OCI-LY3 (cell line): ENCODE results near the gene RPL15.
"Not testable (repeated sequence)": the region's sequence is repeated elsewhere in the genome, so short reads cannot be mapped to it uniquely, and the experiment has no call there.

ENCODE experiments used
- H2AFZ ChIP-seq: fragments of 200-600, 300-600 bp; shearing (Covaris generic); 2 replicates; pipeline ENCODE4 v1.6.0; 2014; ENCODE audit warnings: antibody characterized with exemption, low read depth, low read length
- H3K27ac ChIP-seq: fragments of 200-600, 300-600 bp; sonication (generic); 2 replicates; pipeline ENCODE4 v1.5.1; 2014; ENCODE audit warnings: mild to moderate bottlenecking, low read length, moderate library complexity, mixed read lengths
- H3K27me3 ChIP-seq: fragments of 200-600, 300-600 bp; sonication (generic); 2 replicates; pipeline ENCODE4 v1.6.1; 2014; ENCODE audit warnings: low read depth, low read length, mixed read lengths
- H3K36me3 ChIP-seq: fragments of 200-600, 300-600 bp; sonication (generic); replicated peaks from 2 replicates; pipeline ENCODE3; 2014; ENCODE audit warnings: low read depth, low read length, mixed read lengths
- H3K4me1 ChIP-seq: fragments of 300-600, 200-600 bp; sonication (generic); 2 replicates; pipeline ENCODE4 v1.6.1; 2014; ENCODE audit warnings: low read length, mixed read lengths
- H3K4me2 ChIP-seq: fragments of 200-600, 300-600 bp; sonication (generic); 2 replicates; pipeline ENCODE4 v1.6.1; 2014; ENCODE audit warnings: low read length, mixed read lengths
- H3K4me3 ChIP-seq: fragments of 300-600, 200-600 bp; sonication (generic); 2 replicates; pipeline ENCODE4 v1.5.1; 2014; ENCODE audit warnings: antibody characterized with exemption, mild to moderate bottlenecking, low read length, moderate library complexity
- H3K79me2 ChIP-seq: fragments of 300-600, 200-600 bp; shearing (Covaris generic); 2 replicates; pipeline ENCODE4 v1.6.1; 2014; ENCODE audit warnings: mild to moderate bottlenecking, low read length, mixed read lengths
- H3K9ac ChIP-seq: fragments of 300-600, 200-600 bp; shearing (Covaris generic); 2 replicates; pipeline ENCODE4 v1.6.0; 2014; ENCODE audit warnings: mild to moderate bottlenecking, low read length, moderate library complexity
- H3K9me3 ChIP-seq: fragments of 200-600, 300-600 bp; shearing (Covaris generic); 2 replicates; pipeline ENCODE4 v1.6.1; 2014; ENCODE audit warnings: low read length, mixed read lengths; ENCODE audit not compliant: insufficient read depth
- H4K20me1 ChIP-seq: fragments of 200-600, 300-600 bp; sonication (generic); 2 replicates; pipeline ENCODE4 v1.6.1; 2016; ENCODE audit warnings: low read length, mixed read lengths; ENCODE audit not compliant: insufficient read depth
- EZH2phosphoT487 ChIP-seq: fragments of 200-600 bp; shearing (Covaris generic); IDR thresholded peaks from 2 replicates; pipeline ENCODE4 v1.6.1; 2018; ENCODE audit warnings: antibody characterized with exemption, mixed run types, low read depth
- TF ChIP-seq, protein P1 (sequence below): fragments of 200-600, 300-600 bp; sonication (generic); IDR thresholded peaks from 2 replicates; pipeline ENCODE4 v1.5.1; 2014; ENCODE audit warnings: antibody characterized with exemption, low read length, low read depth

RPL15 gene

DNA sequence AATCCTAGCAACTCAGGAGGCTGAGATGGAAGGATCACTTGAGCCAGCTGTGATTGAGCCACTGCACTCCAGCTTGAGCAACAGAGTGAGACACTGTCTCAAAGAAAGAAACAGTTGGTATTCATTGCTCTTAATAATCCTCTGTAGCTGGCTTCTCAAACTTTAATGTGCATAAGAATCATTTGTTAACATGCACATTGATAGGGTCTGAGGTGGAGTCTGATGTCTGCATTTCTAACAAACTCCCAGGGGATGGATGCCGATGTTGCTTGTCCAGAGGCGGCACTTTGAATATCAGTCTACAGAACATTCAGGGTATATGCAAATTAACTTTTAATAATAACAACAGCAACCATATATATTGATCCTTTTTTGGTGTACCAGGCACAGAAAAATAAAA lies 40.0 kb upstream of the RPL15 start:
- no peak overlapping the region for H3K9ac ChIP-seq
- no peak overlapping the region for H3K4me2 ChIP-seq
- H4K20me1 ChIP-seq: peaks cover 54% of the 10 kb centered on the region
- no peaks in the 10 kb centered on the region for H3K27me3 ChIP-seq
- no peak overlapping the region for H2AFZ ChIP-seq
- H3K9me3 ChIP-seq: no peaks in the 10 kb centered on the region
- H3K79me2 ChIP-seq: peaks cover 30% of the 10 kb centered on the region
- H3K27ac ChIP-seq: no peak overlapping the region
- no peaks in the 10 kb centered on the region for H3K4me1 ChIP-seq
- no peak overlapping the region for H3K4me3 ChIP-seq
- TF ChIP-seq, protein P1, sequence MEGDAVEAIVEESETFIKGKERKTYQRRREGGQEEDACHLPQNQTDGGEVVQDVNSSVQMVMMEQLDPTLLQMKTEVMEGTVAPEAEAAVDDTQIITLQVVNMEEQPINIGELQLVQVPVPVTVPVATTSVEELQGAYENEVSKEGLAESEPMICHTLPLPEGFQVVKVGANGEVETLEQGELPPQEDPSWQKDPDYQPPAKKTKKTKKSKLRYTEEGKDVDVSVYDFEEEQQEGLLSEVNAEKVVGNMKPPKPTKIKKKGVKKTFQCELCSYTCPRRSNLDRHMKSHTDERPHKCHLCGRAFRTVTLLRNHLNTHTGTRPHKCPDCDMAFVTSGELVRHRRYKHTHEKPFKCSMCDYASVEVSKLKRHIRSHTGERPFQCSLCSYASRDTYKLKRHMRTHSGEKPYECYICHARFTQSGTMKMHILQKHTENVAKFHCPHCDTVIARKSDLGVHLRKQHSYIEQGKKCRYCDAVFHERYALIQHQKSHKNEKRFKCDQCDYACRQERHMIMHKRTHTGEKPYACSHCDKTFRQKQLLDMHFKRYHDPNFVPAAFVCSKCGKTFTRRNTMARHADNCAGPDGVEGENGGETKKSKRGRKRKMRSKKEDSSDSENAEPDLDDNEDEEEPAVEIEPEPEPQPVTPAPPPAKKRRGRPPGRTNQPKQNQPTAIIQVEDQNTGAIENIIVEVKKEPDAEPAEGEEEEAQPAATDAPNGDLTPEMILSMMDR: no peak
- TF ChIP-seq EZH2phosphoT487: no peak
- H3K36me3 ChIP-seq: peaks cover 4% of the 10 kb centered on the region

DNA sequence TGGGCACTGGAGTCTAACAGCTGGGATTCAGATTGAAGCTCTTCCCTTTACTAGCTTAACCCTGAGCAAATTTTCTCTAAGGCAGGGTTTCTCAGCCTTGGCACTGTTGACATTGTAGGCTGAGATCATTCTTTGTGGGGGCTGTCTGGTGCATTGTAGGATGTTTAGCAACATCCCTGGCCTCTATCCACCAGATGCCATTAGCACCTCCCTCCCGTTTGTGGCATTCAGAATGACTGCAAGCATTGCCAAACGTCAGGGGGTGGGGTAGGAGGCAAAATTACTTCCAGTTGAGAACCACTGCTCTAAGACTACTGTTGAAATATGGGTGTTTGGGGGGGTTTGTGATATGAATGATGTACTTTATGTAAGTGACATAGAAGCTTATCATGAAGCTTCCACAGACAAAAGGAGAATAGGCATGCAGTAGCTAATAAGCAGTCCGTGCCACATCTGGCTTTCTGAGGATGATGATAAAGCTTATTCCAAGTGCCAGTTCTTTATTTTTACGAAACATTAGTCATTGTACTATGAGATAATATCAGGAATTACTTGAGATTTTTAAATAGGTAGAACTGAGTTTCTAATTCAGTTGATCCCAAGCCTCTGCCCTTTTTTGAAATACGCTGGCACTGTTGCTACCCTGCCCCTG lies 39.5 kb upstream of the RPL15 start:
- Histone ChIP-seq H3K9me3 (no peaks in the 10 kb centered on the region), H3K4me2 (no peak overlapping the region), H3K27ac (no peak overlapping the region)

DNA sequence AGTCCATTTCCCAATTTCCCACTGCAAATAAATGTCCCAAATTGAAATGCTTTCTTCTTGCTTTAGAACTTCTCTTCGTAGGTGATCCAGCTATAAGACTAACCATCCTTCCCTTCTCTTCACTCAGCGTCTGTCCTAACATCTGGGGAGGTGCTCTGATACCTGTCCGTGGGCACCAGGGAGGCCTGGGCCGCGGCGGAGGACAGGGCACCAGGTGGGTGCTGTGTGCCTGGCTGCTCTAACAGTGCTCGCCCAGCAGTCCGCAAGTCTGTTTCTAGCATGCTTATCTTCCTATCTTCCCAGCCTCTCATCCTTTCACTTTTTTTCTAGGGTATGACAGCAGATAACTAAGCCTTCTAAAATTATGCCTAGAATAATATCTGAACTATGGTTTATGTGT lies 37.4 kb upstream of the RPL15 start:
- no peak overlapping the region for H3K4me2 ChIP-seq
- no peak overlapping the region for H2AFZ ChIP-seq
- H3K27ac ChIP-seq: no peak overlapping the region
- peaks cover 27% of the 10 kb centered on the region for H3K79me2 ChIP-seq
- TF ChIP-seq, protein P1: no peak
- TF ChIP-seq EZH2phosphoT487: no peak
- H3K27me3 ChIP-seq: no peaks in the 10 kb centered on the region
- no peaks in the 10 kb centered on the region for H3K9me3 ChIP-seq
- H3K4me3 ChIP-seq: no peak overlapping the region
- H4K20me1 ChIP-seq: peaks cover 53% of the 10 kb centered on the region
- peaks cover 4% of the 10 kb centered on the region for H3K36me3 ChIP-seq
- no peak overlapping the region for H3K9ac ChIP-seq
- H3K4me1 ChIP-seq: no peaks in the 10 kb centered on the region

More for the DNA sequence above, 39.5 kb upstream of the RPL15 start:
- TF ChIP-seq, protein P1: no peak
- no peak for TF ChIP-seq EZH2phosphoT487
- H3K4me1 ChIP-seq: no peaks in the 10 kb centered on the region
- no peak overlapping the region for H3K9ac ChIP-seq
- H4K20me1 ChIP-seq: peaks cover 54% of the 10 kb centered on the region
- no peak overlapping the region for H3K4me3 ChIP-seq
- H3K36me3 ChIP-seq: peaks cover 4% of the 10 kb centered on the region
- H2AFZ ChIP-seq: no peak overlapping the region
- H3K27me3 ChIP-seq: no peaks in the 10 kb centered on the region
- H3K79me2 ChIP-seq: peaks cover 30% of the 10 kb centered on the region

DNA sequence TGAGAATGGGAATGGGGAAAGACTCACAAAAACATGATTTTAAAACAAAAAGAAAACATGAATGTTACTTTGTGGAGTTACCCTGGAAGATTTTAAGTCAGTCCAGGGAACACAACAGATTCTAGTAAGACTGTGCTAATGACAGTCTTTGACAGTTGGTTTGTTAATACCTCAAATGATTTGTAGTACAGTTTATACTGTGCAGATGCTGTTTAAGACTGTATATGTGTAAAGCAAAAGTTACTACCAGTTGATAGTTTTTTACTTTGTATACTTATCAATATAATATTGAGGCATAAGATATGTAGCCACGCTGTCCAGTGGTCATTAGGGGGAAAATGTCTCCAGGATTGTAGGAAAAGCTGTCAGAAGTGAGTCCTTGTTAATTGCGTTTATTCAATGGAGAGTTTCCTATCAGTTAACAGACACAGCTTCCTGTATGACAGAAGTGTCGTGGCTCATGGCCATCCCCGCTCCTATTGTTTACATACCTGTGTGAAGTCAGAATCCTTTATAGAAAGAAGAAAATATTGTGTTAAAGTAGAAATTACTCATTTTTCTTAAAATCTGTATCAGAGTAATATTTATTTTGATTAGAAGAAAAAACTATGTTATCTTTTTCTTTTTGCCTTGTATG lies 36.1 kb upstream of the RPL15 start:
- H4K20me1 ChIP-seq: peaks cover 52% of the 10 kb centered on the region
- no peak overlapping the region for H3K4me2 ChIP-seq
- H3K9ac ChIP-seq: no peak overlapping the region
- H3K27me3 ChIP-seq: no peaks in the 10 kb centered on the region
- H3K79me2 ChIP-seq: peaks cover 23% of the 10 kb centered on the region
- TF ChIP-seq EZH2phosphoT487: no peak
- TF ChIP-seq, protein P1: no peak
- H3K9me3 ChIP-seq: no peaks in the 10 kb centered on the region
- no peak overlapping the region for H2AFZ ChIP-seq
- H3K4me1 ChIP-seq: no peaks in the 10 kb centered on the region
- H3K36me3 ChIP-seq: peaks cover 4% of the 10 kb centered on the region
- no peak overlapping the region for H3K27ac ChIP-seq
- no peak overlapping the region for H3K4me3 ChIP-seq

DNA sequence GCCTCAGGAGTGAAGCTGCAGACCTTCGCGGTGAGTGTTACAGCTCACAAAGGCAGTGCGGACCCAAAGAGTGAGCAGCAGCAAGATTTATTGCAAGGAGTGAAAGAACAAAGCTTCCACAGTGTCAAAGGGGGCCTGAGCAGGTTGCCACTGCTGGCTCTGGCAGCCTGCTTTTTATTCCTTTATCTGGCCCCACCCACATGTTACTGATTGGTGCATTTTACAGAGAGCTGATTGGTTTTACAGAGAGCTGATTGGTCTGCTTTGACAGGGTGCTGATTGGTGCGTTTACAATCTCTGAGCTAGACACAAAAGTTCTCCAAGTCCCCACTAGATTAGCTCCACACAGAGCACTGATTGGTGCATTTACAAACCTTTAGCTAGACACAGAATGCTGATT lies 34.9 kb upstream of the RPL15 start:
- not testable (repeated sequence) for H3K4me1 ChIP-seq, H3K27me3 ChIP-seq, H3K36me3 ChIP-seq, H3K9ac ChIP-seq, H3K27ac ChIP-seq, H3K4me2 ChIP-seq, H3K9me3 ChIP-seq, H3K4me3 ChIP-seq, H2AFZ ChIP-seq
- peaks cover 50% of the 10 kb centered on the region for H4K20me1 ChIP-seq
- H3K79me2 ChIP-seq: peaks cover 12% of the 10 kb centered on the region; the same call in 1 of the 2 replicates
